Adipocyte (in vitro differentiated cells): ENCODE data around the gene NKPD1.

Source experiments
- DNase-seq: peaks from one replicate; pipeline ENCODE4 v3.0.0-alpha.2; 2015; ENCODE audit warnings: low read depth
- H3K27me3 ChIP-seq: replicated peaks from 2 replicates; pipeline ENCODE4 v1.7.0; 2013; ENCODE audit warnings: mild to moderate bottlenecking, low read length, moderate library complexity; ENCODE audit not compliant: control insufficient read depth, insufficient read depth
- H3K36me3 ChIP-seq: 2 replicates; pipeline ENCODE4 v1.7.0; 2013; ENCODE audit warnings: low read length, mild to moderate bottlenecking, moderate library complexity; ENCODE audit not compliant: control insufficient read depth, insufficient read depth, severe bottlenecking
- H3K4me1 ChIP-seq: 2 replicates; pipeline ENCODE4 v1.7.0; 2013; ENCODE audit warnings: mild to moderate bottlenecking, low read length, moderate library complexity; ENCODE audit not compliant: control insufficient read depth, insufficient read depth
- H3K4me3 ChIP-seq: 2 replicates; pipeline ENCODE4 v1.7.0; 2013; ENCODE audit warnings: mild to moderate bottlenecking, low read length, moderate library complexity
- H3K9ac ChIP-seq: 2 replicates; pipeline ENCODE4 v1.7.0; 2013; ENCODE audit warnings: mild to moderate bottlenecking, low read length, moderate library complexity
- H3K9me3 ChIP-seq: 2 replicates; pipeline ENCODE4 v1.7.0; 2013; ENCODE audit warnings: mild to moderate bottlenecking, low read length, moderate library complexity; ENCODE audit not compliant: control insufficient read depth

NKPD1 gene

DNA sequence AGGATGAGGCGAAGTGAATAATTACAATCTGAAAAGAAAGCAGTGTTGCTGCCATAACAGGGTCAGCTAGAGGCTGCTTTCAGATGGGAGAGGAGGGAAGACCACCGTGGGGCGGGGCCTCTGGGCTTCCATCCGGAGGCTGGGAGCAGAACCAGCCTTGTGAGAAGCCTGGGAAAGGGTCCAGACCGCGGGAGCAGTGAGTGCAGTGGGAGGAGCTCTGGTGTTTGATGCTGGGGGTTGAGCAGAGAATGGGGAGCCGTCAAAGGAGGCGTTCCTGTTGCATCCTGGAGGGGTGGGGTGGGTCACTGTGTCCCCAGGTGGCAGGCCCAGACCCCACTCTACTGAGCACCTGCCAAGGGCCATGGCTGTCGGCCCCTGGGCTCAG is 18.1 kb downstream of the NKPD1 start:
- Histone ChIP-seq H3K27me3 (no peaks in the 10 kb centered on the region), H3K9ac (no peak overlapping the region)
- no peak for DNase-seq

DNA sequence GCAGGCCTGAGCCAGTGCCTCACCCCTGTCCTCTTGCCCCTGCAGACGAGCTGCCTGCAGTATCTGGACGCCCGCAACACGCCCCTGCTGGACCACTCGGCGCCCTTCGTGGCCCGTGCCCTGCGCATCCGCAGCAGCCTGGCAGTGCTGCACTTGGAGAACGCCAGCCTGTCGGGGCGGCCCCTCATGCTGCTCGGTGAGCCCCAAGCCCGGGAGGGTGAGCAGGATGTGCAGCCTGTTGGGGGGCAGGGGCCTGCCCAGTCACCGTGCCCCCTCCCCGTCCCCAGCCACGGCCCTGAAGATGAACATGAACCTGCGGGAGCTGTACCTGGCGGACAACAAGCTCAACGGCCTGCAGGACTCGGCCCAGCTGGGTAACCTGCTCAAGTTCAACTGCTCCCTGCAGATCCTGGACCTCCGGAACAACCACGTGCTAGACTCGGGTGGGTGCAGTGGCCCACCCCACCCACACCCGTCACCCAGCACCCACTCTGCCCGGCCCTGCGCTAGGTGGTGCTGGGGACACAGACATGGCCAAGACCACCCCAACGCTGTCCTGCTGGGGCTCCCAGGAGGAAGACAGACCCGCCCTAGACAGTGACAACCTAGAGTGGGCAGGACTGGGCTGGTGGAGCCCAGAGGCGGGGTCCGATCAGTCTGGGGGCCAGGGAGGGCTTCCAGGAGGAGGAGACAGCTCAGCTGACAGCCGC is 18.6 kb downstream of the NKPD1 start:
- Histone ChIP-seq H3K36me3 (peaks cover 8% of the 10 kb centered on the region), H3K9ac (no peak overlapping the region), H3K4me3 (no peak overlapping the region), H3K9me3 (no peaks in the 10 kb centered on the region), H3K27me3 (no peaks in the 10 kb centered on the region), H3K4me1 (no peaks in the 10 kb centered on the region)
- no peak for DNase-seq

More for the DNA sequence above, 18.1 kb downstream of the NKPD1 start:
- Histone ChIP-seq H3K9me3 (no peaks in the 10 kb centered on the region), H3K4me1 (no peaks in the 10 kb centered on the region), H3K4me3 (no peak overlapping the region), H3K36me3 (peaks cover 8% of the 10 kb centered on the region)

- Histone ChIP-seq H3K27me3 (no peaks in the 10 kb centered on the region), H3K4me1 (no peaks in the 10 kb centered on the region), H3K9me3 (no peaks in the 10 kb centered on the region), H3K9ac (no peak overlapping the region), H3K4me3 (no peak overlapping the region), H3K36me3 (peaks cover 8% of the 10 kb centered on the region)
- no peak for DNase-seq
Observed at GRCh38 chr19:45141203-45141900, 19.4 kb downstream of the NKPD1 start.

DNA sequence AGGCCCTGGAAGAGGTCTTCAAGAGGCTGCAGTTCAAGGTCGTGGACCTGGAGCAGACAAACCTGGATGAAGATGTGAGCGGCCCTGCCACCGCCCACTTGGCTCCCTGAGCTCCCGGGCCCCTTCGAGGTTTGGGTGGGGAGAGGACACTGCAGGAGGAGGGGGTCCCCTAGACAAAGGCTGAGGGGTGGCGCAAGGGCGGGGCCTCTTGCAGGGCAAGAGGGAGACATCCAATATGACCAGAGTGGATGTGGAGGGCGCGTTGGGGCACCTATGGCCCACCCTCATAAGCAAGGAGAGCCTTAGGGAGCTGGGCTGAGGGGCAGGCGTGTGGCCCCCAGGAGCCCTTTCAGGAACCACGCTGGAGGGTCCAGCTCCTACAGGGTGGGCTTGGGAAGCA is 20.2 kb downstream of the NKPD1 start:
- Histone ChIP-seq H3K4me3 (no peak overlapping the region), H3K9me3 (no peaks in the 10 kb centered on the region), H3K36me3 (peaks cover 8% of the 10 kb centered on the region), H3K9ac (no peak overlapping the region), H3K4me1 (no peaks in the 10 kb centered on the region), H3K27me3 (no peaks in the 10 kb centered on the region)
- DNase-seq = no peak

DNA sequence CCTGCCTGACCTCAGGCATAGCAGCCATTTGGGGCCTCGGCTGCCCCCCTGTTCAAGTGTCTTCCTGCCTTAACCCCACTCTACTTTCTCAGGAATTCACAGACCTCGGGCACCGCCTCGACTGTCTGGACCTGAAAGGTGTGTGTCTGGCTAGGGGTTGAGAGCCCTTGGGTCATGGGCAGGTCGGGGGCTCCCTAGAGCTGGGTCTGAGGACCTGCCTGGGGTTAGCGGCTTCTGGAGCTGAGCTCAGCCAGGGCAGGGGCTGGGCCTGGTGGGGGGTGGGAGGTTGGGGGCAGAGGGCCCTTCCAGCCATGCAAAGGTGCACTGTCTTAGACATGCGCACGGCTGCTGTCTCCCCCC is 20.7 kb downstream of the NKPD1 start:
- Histone ChIP-seq H3K4me1 (no peaks in the 10 kb centered on the region), H3K36me3 (peaks cover 8% of the 10 kb centered on the region), H3K27me3 (no peaks in the 10 kb centered on the region), H3K9me3 (no peaks in the 10 kb centered on the region), H3K4me3 (no peak overlapping the region), H3K9ac (no peak overlapping the region)
- DNase-seq = no peak

GRCh38 chr19:45139286-45140143 is 21.3 kb downstream of the NKPD1 start:
- Histone ChIP-seq H3K27me3 (no peaks in the 10 kb centered on the region), H3K9ac (no peak overlapping the region), H3K9me3 (no peaks in the 10 kb centered on the region), H3K36me3 (peaks cover 8% of the 10 kb centered on the region), H3K4me1 (no peaks in the 10 kb centered on the region), H3K4me3 (no peak overlapping the region)
- no peak for DNase-seq

DNA sequence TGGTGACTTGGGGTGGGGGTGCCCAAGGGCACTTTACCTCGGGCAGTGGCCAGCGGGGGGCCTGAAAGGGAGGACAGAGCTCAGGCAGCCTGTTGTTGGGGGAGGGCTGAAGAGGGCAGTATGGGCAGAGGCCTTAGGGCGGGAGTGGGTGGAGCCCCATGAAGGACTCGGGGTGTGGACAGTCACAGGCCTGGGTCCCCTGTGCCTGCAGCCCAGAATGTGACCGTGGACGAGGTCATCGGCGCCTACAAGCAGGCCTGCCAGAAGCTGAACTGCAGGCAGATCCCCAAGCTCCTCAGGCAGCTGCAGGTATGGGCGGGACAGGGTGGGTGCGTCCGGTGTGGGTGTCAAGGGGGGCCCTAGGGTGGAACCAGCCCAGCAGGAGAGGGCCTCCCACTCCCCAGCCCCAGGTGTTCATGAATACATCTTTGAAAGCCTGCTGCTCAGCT is 22.5 kb downstream of the NKPD1 start:
- no peak overlapping the region for H3K4me3 ChIP-seq
- H3K9ac ChIP-seq = no peak overlapping the region
- H3K36me3 ChIP-seq = peaks cover 8% of the 10 kb centered on the region
- no peak for DNase-seq
- H3K27me3 ChIP-seq = no peaks in the 10 kb centered on the region
- no peaks in the 10 kb centered on the region for H3K4me1 ChIP-seq
- H3K9me3 ChIP-seq = no peaks in the 10 kb centered on the region

- no peak for DNase-seq
- Histone ChIP-seq H3K9me3 (no peaks in the 10 kb centered on the region), H3K9ac (no peak overlapping the region), H3K4me3 (no peak overlapping the region), H3K36me3 (peaks cover 3% of the 10 kb centered on the region), H3K4me1 (no peaks in the 10 kb centered on the region), H3K27me3 (no peaks in the 10 kb centered on the region)
Observed at GRCh38 chr19:45137179-45137761, 23.5 kb downstream of the NKPD1 start.

DNA sequence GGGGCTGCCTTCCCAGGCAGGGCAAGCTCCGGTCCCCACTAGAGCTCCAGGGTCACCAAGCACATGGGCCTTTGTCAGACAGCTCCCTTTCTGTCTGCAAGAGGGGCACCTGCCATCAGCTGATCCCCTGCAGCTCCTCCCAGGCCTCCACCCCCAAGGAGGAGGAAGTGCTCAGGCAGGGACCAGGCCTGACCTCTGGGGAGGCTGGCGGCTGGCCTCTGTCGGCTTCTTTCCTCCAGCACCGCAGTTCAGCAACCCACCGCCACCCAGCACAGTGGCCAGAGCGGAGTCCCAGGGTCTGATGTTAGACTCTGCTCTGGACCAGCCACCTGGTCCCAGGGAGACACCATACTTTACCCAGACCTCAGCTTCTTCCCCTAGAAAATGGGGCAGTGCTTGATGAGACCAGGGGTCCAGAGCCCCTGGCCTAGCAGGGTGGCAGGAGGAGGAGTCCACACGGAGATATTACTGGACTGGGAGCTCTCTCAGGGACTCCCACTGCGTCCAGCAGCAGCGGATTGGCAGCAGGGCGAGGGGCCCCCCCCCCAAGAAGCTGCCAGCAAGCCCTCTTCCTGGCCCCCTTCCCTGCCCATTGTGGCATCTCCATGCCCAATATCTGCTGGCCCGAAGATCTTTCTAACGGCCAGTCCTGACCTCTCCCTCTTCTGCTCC is 24.1 kb downstream of the NKPD1 start:
- Histone ChIP-seq H3K9me3 (no peaks in the 10 kb centered on the region), H3K4me1 (no peaks in the 10 kb centered on the region), H3K9ac (no peak overlapping the region), H3K4me3 (no peak overlapping the region), H3K36me3 (no peaks in the 10 kb centered on the region), H3K27me3 (no peaks in the 10 kb centered on the region)
- no peak for DNase-seq

- Histone ChIP-seq H3K4me3 (no peak overlapping the region), H3K36me3 (no peaks in the 10 kb centered on the region), H3K4me1 (no peaks in the 10 kb centered on the region), H3K9ac (no peak overlapping the region), H3K9me3 (no peaks in the 10 kb centered on the region), H3K27me3 (no peaks in the 10 kb centered on the region)
- no peak for DNase-seq
Observed at GRCh38 chr19:45135176-45135885, 25.5 kb downstream of the NKPD1 start.
